Measurements from ENCODE around the gene HP. TPM values are rescaled to one million over a fixed set of nuclear protein-coding genes. Genes with fewer than 3 reads are reported as not detected.
"Not testable (repeated sequence)": the region's sequence is repeated elsewhere in the genome, so short reads cannot be mapped to it uniquely, and the experiment has no call there.

HP gene
- total and polyA plus RNA-seq, 4 donors = 8.0 to 1,570 (median 561) TPM

GRCh38 chr16:72050769-72051464, 3.4 kb upstream of the HP start:
- DNase-seq (no peak), ATAC-seq (ENCODE audit: insufficient read depth, low FRiP score) (peak; percentile 37)
- Histone ChIP-seq H3K27ac (ENCODE audit: low read depth in 1 of 2, low read length in 1 of 2) (peak overlapping the region in 1 of 2 donors; percentile 13), H3K9ac (ENCODE audit: insufficient read depth in 1 of 2, low read length in 2 of 2) (no peak overlapping the region), H3K4me3 (no peak overlapping the region), H3K9me3 (ENCODE audit: control insufficient read depth in 4 of 4, insufficient read depth in 3 of 4, low read length in 3 of 4) (peaks cover 0 to 1% (median 0%) of the 10 kb centered on the region in 4 donors), H3K27me3 (ENCODE audit: control insufficient read depth in 3 of 3, insufficient read depth in 3 of 3, low read length in 2 of 3) (peaks cover 0 to 2% (median 0%) of the 10 kb centered on the region in 3 donors), H3K36me3 (ENCODE audit: control insufficient read depth in 4 of 4, insufficient read depth in 4 of 4, low read length in 4 of 4) (no peaks in the 10 kb centered on the region), H3K4me1 (ENCODE audit: control insufficient read depth in 5 of 5, insufficient read depth in 5 of 5, low read length in 5 of 5) (peaks cover 0 to 2% (median 0%) of the 10 kb centered on the region in 5 donors)
- WGBS, 2 donors = 49 to 61% methylated on average over 4 of the region's 4 CpGs
- no peak for TF ChIP-seq CTCF (IDR thresholded peaks at IDR 0.05; ENCODE audit: control extremely low read depth, extremely low read depth)

GRCh38 chr16:72051818-72052217, 2.5 kb upstream of the HP start:
- Histone ChIP-seq H3K27me3 (ENCODE audit: control insufficient read depth in 3 of 3, insufficient read depth in 3 of 3, low read length in 2 of 3) (peaks cover 0 to 2% (median 0%) of the 10 kb centered on the region in 3 donors), H3K9ac (ENCODE audit: insufficient read depth in 1 of 2, low read length in 2 of 2) (no peak overlapping the region), H3K4me1 (ENCODE audit: control insufficient read depth in 5 of 5, insufficient read depth in 5 of 5, low read length in 5 of 5) (peaks cover 0 to 2% (median 0%) of the 10 kb centered on the region in 5 donors), H3K36me3 (ENCODE audit: control insufficient read depth in 4 of 4, insufficient read depth in 4 of 4, low read length in 4 of 4) (no peaks in the 10 kb centered on the region), H3K27ac (ENCODE audit: low read depth in 1 of 2, low read length in 1 of 2) (no peak overlapping the region), H3K4me3 (no peak overlapping the region), H3K9me3 (ENCODE audit: control insufficient read depth in 4 of 4, insufficient read depth in 3 of 4, low read length in 3 of 4) (peaks cover 0 to 1% (median 0%) of the 10 kb centered on the region in 4 donors)
- DNase-seq (no peak), ATAC-seq (ENCODE audit: insufficient read depth, low FRiP score) (no peak)
- TF ChIP-seq CTCF (IDR thresholded peaks at IDR 0.05; ENCODE audit: control extremely low read depth, extremely low read depth) = no peak
- WGBS, 2 donors = 35 to 40% methylated on average over 2 of the region's 2 CpGs

- no peaks in the 10 kb centered on the region for H3K4me1 ChIP-seq (ENCODE audit: control insufficient read depth in 5 of 5, insufficient read depth in 5 of 5, low read length in 5 of 5)
- H3K4me3 ChIP-seq = no peak overlapping the region
- no peak overlapping the region for H3K27ac ChIP-seq (ENCODE audit: low read depth in 1 of 2, low read length in 1 of 2)
- TF ChIP-seq CTCF (IDR thresholded peaks at IDR 0.05; ENCODE audit: control extremely low read depth, extremely low read depth) = no peak
- no peaks in the 10 kb centered on the region for H3K36me3 ChIP-seq (ENCODE audit: control insufficient read depth in 4 of 4, insufficient read depth in 4 of 4, low read length in 4 of 4)
- DNase-seq = no peak
- H3K9me3 ChIP-seq (ENCODE audit: control insufficient read depth in 4 of 4, insufficient read depth in 3 of 4, low read length in 3 of 4) = no peaks in the 10 kb centered on the region
- no peak overlapping the region for H3K9ac ChIP-seq (ENCODE audit: insufficient read depth in 1 of 2, low read length in 2 of 2)
- ATAC-seq (ENCODE audit: insufficient read depth, low FRiP score) = no peak
- 87 to 95% methylated on average over 4 of the region's 4 CpGs for WGBS, 2 donors
- H3K27me3 ChIP-seq (ENCODE audit: control insufficient read depth in 3 of 3, insufficient read depth in 3 of 3, low read length in 2 of 3) = peaks cover 0 to 2% (median 0%) of the 10 kb centered on the region in 3 donors
Measured at GRCh38 chr16:72055911-72056310, 1.6 kb downstream of the HP start.

- DNase-seq; H3K9ac ChIP-seq (ENCODE audit: insufficient read depth in 1 of 2, low read length in 2 of 2); ATAC-seq (ENCODE audit: insufficient read depth, low FRiP score); H3K9me3 ChIP-seq (ENCODE audit: control insufficient read depth in 4 of 4, insufficient read depth in 3 of 4, low read length in 3 of 4); H3K27me3 ChIP-seq (ENCODE audit: control insufficient read depth in 3 of 3, insufficient read depth in 3 of 3, low read length in 2 of 3); H3K36me3 ChIP-seq (ENCODE audit: control insufficient read depth in 4 of 4, insufficient read depth in 4 of 4, low read length in 4 of 4); H3K4me3 ChIP-seq; H3K27ac ChIP-seq (ENCODE audit: low read depth in 1 of 2, low read length in 1 of 2); H3K4me1 ChIP-seq (ENCODE audit: control insufficient read depth in 5 of 5, insufficient read depth in 5 of 5, low read length in 5 of 5): not testable (repeated sequence)
- 58% methylated on average over 2 of the region's 6 CpGs; no CpG with 5 or more reads in 1 of the 2 donors for WGBS, 2 donors
Measured at GRCh38 chr16:72057313-72057712, 3.0 kb downstream of the HP start.

GRCh38 chr16:72059060-72059459, 4.8 kb downstream of the HP start:
- not testable (repeated sequence) for ATAC-seq (ENCODE audit: insufficient read depth, low FRiP score); H3K9me3 ChIP-seq (ENCODE audit: control insufficient read depth in 4 of 4, insufficient read depth in 3 of 4, low read length in 3 of 4); H3K4me3 ChIP-seq; H3K4me1 ChIP-seq (ENCODE audit: control insufficient read depth in 5 of 5, insufficient read depth in 5 of 5, low read length in 5 of 5); H3K27ac ChIP-seq (ENCODE audit: low read depth in 1 of 2, low read length in 1 of 2); H3K9ac ChIP-seq (ENCODE audit: insufficient read depth in 1 of 2, low read length in 2 of 2); DNase-seq; H3K36me3 ChIP-seq (ENCODE audit: control insufficient read depth in 4 of 4, insufficient read depth in 4 of 4, low read length in 4 of 4); H3K27me3 ChIP-seq (ENCODE audit: control insufficient read depth in 3 of 3, insufficient read depth in 3 of 3, low read length in 2 of 3)
- 61 to 73% methylated on average over 5 to 7 of the region's 7 CpGs for WGBS, 2 donors

Data from lung (tissue), 12 donors.